Tibial nerve (tissue), 4 donors: ENCODE results near the gene PARP9. TPM values are rescaled to one million over a fixed set of nuclear protein-coding genes. Genes with fewer than 3 reads are reported as not detected.

Experiments
- DNase-seq, 2 donors: peaks; one replicate each; pipeline ENCODE4 v3.0.0-alpha.2; 2019; ENCODE audit warnings: low spot score in 2 of 2
- H3K27ac ChIP-seq, 4 donors: fragments of 200-600 bp; sonication (generic) in 3 of 4; one replicate each; pipeline ENCODE4 v1.5.1; 2017 to 2019; ENCODE audit warnings: mild to moderate bottlenecking in 1 of 4
- H3K27me3 ChIP-seq, 2 donors: fragments of 200-600 bp; sonication (generic) in 1 of 2; one replicate each; pipeline versions ENCODE4 v1.5.1 to v1.6.0; 2017 to 2019
- H3K36me3 ChIP-seq, 3 donors: fragments of 200-600 bp; sonication (generic); one replicate each; pipeline ENCODE4 v1.5.1; 2018 to 2019
- H3K4me1 ChIP-seq, 4 donors: fragments of 200-600 bp; sonication (generic) in 3 of 4; one replicate each; pipeline ENCODE4 v1.5.1; 2017 to 2019
- H3K4me3 ChIP-seq, 4 donors: fragments of 200-600 bp; sonication (generic) in 3 of 4; one replicate each; pipeline ENCODE4 v1.5.1; 2017 to 2019; ENCODE audit warnings: mild to moderate bottlenecking in 1 of 4, moderate library complexity in 1 of 4
- H3K9me3 ChIP-seq, 4 donors: fragments of 200-600 bp; sonication (generic) in 3 of 4; one replicate each; pipeline ENCODE4 v1.5.1; 2017 to 2019
- CTCF ChIP-seq, 5 experiments: fragments of 200-600 bp in 3 of 5; fragments of 450-650 bp in 2 of 5; sonication (generic) in 3 of 5; IDR thresholded peaks; one replicate each; pipeline ENCODE4 v1.5.1; 2016 to 2019; ENCODE audit warnings: antibody characterized with exemption in 5 of 5, mild to moderate bottlenecking in 3 of 5, moderate library complexity in 2 of 5
- EP300 ChIP-seq, 2 donors: sonication (generic); formaldehyde crosslinking; IDR thresholded peaks; one replicate each; pipeline ENCODE4 v1.6.1; 2017; ENCODE audit warnings: antibody characterized with exemption in 2 of 2, mild to moderate bottlenecking in 1 of 2
- POLR2A ChIP-seq, 2 donors: fragments of 450-650 bp; IDR thresholded peaks; one replicate each; pipeline ENCODE4 v1.6.1; 2017; ENCODE audit warnings: antibody characterized with exemption in 2 of 2, mild to moderate bottlenecking in 2 of 2, moderate library complexity in 2 of 2
- WGBS, 2 donors: methylation state at CpG; one replicate each; pipeline ENCODE4 v1.1.5; 2018; 5-methylcytosine and 5-hydroxymethylcytosine counted together
- total RNA-seq, 4 donors: library from RNA; depleted of rRNA; stranded (reverse); fragments of >200 nt; gene quantifications; one replicate each; pipeline ENCODE4 v1.1.0, GENCODE V29; 2016

The PARP9 gene
- 10 to 100 TPM; 16.1 to 32.6 (median 22.4) TPM for total RNA-seq

GRCh38 chr3:122564155-122564912 lies at the start of gene PARP9, which contains the start of gene DTX3L:
PARP9 (minus strand) TSS chr3:122564300; CDS start chr3:122559620, 4,680 bp downstream.
DTX3L (plus strand) TSS chr3:122564338; CDS start chr3:122564427, 89 bp downstream.
- DNase-seq, result peak; percentile 59 to 60
- H3K4me3 ChIP-seq, result peak within 1 kb of the TSS; percentile 83 to 87 (median 84)
- WGBS, 2 donors, result 0 to 1% methylated on average over 31 to 55 of the region's 56 CpGs
- peaks cover 0 to 48% (median 21%) of the 10 kb centered on the region in 4 donors for H3K4me1 ChIP-seq
- H3K27ac ChIP-seq, result peak within 1 kb of the TSS; percentile 94 to 97 (median 96)
- H3K27me3 ChIP-seq, result no peaks in the 10 kb centered on the region
- no peaks in the 10 kb centered on the region for H3K9me3 ChIP-seq
- TF ChIP-seq CTCF (IDR thresholded peaks at IDR 0.05) (no peak), EP300 (IDR thresholded peaks at IDR 0.05) (peak in 1 of 2 donors; percentile 89), POLR2A (IDR thresholded peaks at IDR 0.05) (peak in 1 of 2 donors; percentile 48)
- peaks cover 0 to 35% (median 0%) of the 10 kb centered on the region in 3 donors for H3K36me3 ChIP-seq

GRCh38 chr3:122612696-122613095 lies 48.6 kb upstream of the PARP9 start:
- Histone ChIP-seq H3K4me3 (no peak overlapping the region), H3K27ac (no peak overlapping the region), H3K36me3 (no peaks in the 10 kb centered on the region), H3K9me3 (no peaks in the 10 kb centered on the region), H3K4me1 (no peaks in the 10 kb centered on the region), H3K27me3 (no peaks in the 10 kb centered on the region)
- no peak for TF ChIP-seq EP300 (IDR thresholded peaks at IDR 0.05)
- no peak for TF ChIP-seq CTCF (IDR thresholded peaks at IDR 0.05)
- TF ChIP-seq POLR2A (IDR thresholded peaks at IDR 0.05), result no peak
- WGBS, 2 donors, result 90 to 92% methylated on average over 5 of the region's 5 CpGs
- no peak for DNase-seq

GRCh38 chr3:122609798-122610559 lies 45.9 kb upstream of the PARP9 start:
- no peaks in the 10 kb centered on the region for H3K36me3 ChIP-seq

GRCh38 chr3:122608916-122609315 lies 44.8 kb upstream of the PARP9 start:
- DNase-seq, result no peak
- WGBS, 2 donors, result 87 to 88% methylated on average over 1 of the region's 1 CpG
- Histone ChIP-seq H3K4me1 (no peaks in the 10 kb centered on the region), H3K4me3 (no peak overlapping the region), H3K27me3 (no peaks in the 10 kb centered on the region), H3K36me3 (no peaks in the 10 kb centered on the region), H3K27ac (no peak overlapping the region), H3K9me3 (no peaks in the 10 kb centered on the region)
- no peak for TF ChIP-seq CTCF (IDR thresholded peaks at IDR 0.05)
- TF ChIP-seq POLR2A (IDR thresholded peaks at IDR 0.05), result no peak
- TF ChIP-seq EP300 (IDR thresholded peaks at IDR 0.05), result no peak

More at GRCh38 chr3:122609798-122610559, 45.9 kb upstream of the PARP9 start:
- H3K27ac ChIP-seq, result no peak overlapping the region
- no peaks in the 10 kb centered on the region for H3K9me3 ChIP-seq
- TF ChIP-seq EP300 (IDR thresholded peaks at IDR 0.05), result no peak
- no peak for TF ChIP-seq POLR2A (IDR thresholded peaks at IDR 0.05)
- TF ChIP-seq CTCF (IDR thresholded peaks at IDR 0.05), result no peak
- no peak overlapping the region for H3K4me3 ChIP-seq
- no peaks in the 10 kb centered on the region for H3K27me3 ChIP-seq
- DNase-seq, result no peak
- no peaks in the 10 kb centered on the region for H3K4me1 ChIP-seq
- 76 to 78% methylated on average over 7 of the region's 7 CpGs for WGBS, 2 donors

- Histone ChIP-seq H3K4me3 (no peak overlapping the region), H3K9me3 (no peaks in the 10 kb centered on the region), H3K27ac (no peak overlapping the region), H3K27me3 (no peaks in the 10 kb centered on the region), H3K36me3 (no peaks in the 10 kb centered on the region), H3K4me1 (no peaks in the 10 kb centered on the region)
- no peak for DNase-seq
- TF ChIP-seq EP300 (IDR thresholded peaks at IDR 0.05) (no peak), CTCF (IDR thresholded peaks at IDR 0.05) (no peak), POLR2A (IDR thresholded peaks at IDR 0.05) (no peak)
- WGBS, 2 donors, result 57 to 63% methylated on average over 4 of the region's 4 CpGs
These were observed 42.2 kb upstream of the PARP9 start for GRCh38 chr3:122606330-122606729.
